Osteoblast (primary cell): ENCODE measurements around the gene ZER1. TPM values are rescaled to one million over a fixed set of nuclear protein-coding genes. Genes with fewer than 3 reads are reported as not detected.
A peak's percentile ranks its signal among the peaks of the same experiment; 100 is the strongest.

Source experiments
- DNase-seq: peaks from one replicate; pipeline ENCODE4 v3.0.0; 2011; ENCODE audit warnings: low spot score, mixed read lengths; ENCODE audit not compliant: insufficient read length; ENCODE audit errors: missing footprints
- H2AFZ ChIP-seq: 2 replicates; pipeline ENCODE4 v1.6.0; 2011; ENCODE audit warnings: mild to moderate bottlenecking, low read length
- H3K27ac ChIP-seq: 2 replicates; pipeline ENCODE4 v1.5.1; 2011; ENCODE audit warnings: mild to moderate bottlenecking, low read depth, low read length, moderate library complexity
- H3K27me3 ChIP-seq: 2 replicates; pipeline ENCODE4 v1.6.0; 2012; ENCODE audit warnings: mild to moderate bottlenecking, control low read depth, inconsistent platforms, low read length, moderate library complexity; ENCODE audit not compliant: insufficient read depth
- H3K36me3 ChIP-seq: 2 replicates; pipeline ENCODE4 v1.5.1; 2011; ENCODE audit warnings: mild to moderate bottlenecking, low read length, control low read depth, moderate library complexity; ENCODE audit not compliant: insufficient read depth
- H3K4me1 ChIP-seq: 2 replicates; pipeline ENCODE4 v1.5.1; 2011; ENCODE audit warnings: mild to moderate bottlenecking, low read length, control low read depth, moderate library complexity; ENCODE audit not compliant: insufficient read depth
- H3K4me2 ChIP-seq: 2 replicates; pipeline ENCODE4 v1.6.0; 2011; ENCODE audit warnings: mild to moderate bottlenecking, low read length; ENCODE audit not compliant: insufficient read depth
- H3K4me3 ChIP-seq: fragments of 200-600 bp; sonication (generic); 3 replicates; pipeline ENCODE4 v1.5.1; 2012; ENCODE audit warnings: mild to moderate bottlenecking, low read length, inconsistent platforms; ENCODE audit not compliant: insufficient read depth
- H3K79me2 ChIP-seq: 2 replicates; pipeline ENCODE4 v1.6.0; 2012; ENCODE audit warnings: mild to moderate bottlenecking, low read length, control low read depth, inconsistent platforms; ENCODE audit not compliant: insufficient read depth
- H3K9me3 ChIP-seq: 2 replicates; pipeline ENCODE4 v1.5.1; 2011; ENCODE audit warnings: low read depth, low read length, control low read depth
- H4K20me1 ChIP-seq: 2 replicates; pipeline ENCODE4 v1.6.0; 2012; ENCODE audit warnings: mild to moderate bottlenecking, low read length, control low read depth; ENCODE audit not compliant: insufficient read depth
- total RNA-seq: library from RNA; depleted of rRNA; stranded (reverse); fragments of >200 nt; gene quantifications from 2 replicates; pipeline ENCODE4 v1.2.3, GENCODE V29; 2012
- TF ChIP-seq, protein P1 (sequence below): IDR thresholded peaks from 2 replicates; pipeline ENCODE4 v1.5.1; 2011; ENCODE audit warnings: mild to moderate bottlenecking, low read depth, low read length, moderate library complexity; ENCODE audit errors: extremely low read depth

The ZER1 gene
- total RNA-seq, 1 donor: 26.4 TPM

GRCh38 chr9:128690684-128691034, 81.1 kb downstream of the ZER1 start:
- H3K4me1 ChIP-seq: peaks cover 13% of the 10 kb centered on the region
- H3K4me2 ChIP-seq: peak overlapping the region; percentile 100
- H2AFZ ChIP-seq: peak overlapping the region; percentile 29
- peaks cover 30% of the 10 kb centered on the region for H4K20me1 ChIP-seq
- peak overlapping the region; percentile 65 for H3K27ac ChIP-seq
- TF ChIP-seq, protein P1, sequence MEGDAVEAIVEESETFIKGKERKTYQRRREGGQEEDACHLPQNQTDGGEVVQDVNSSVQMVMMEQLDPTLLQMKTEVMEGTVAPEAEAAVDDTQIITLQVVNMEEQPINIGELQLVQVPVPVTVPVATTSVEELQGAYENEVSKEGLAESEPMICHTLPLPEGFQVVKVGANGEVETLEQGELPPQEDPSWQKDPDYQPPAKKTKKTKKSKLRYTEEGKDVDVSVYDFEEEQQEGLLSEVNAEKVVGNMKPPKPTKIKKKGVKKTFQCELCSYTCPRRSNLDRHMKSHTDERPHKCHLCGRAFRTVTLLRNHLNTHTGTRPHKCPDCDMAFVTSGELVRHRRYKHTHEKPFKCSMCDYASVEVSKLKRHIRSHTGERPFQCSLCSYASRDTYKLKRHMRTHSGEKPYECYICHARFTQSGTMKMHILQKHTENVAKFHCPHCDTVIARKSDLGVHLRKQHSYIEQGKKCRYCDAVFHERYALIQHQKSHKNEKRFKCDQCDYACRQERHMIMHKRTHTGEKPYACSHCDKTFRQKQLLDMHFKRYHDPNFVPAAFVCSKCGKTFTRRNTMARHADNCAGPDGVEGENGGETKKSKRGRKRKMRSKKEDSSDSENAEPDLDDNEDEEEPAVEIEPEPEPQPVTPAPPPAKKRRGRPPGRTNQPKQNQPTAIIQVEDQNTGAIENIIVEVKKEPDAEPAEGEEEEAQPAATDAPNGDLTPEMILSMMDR: no peak
- no peaks in the 10 kb centered on the region for H3K9me3 ChIP-seq
- H3K36me3 ChIP-seq: peaks cover 40% of the 10 kb centered on the region
- peaks cover 45% of the 10 kb centered on the region for H3K79me2 ChIP-seq
- DNase-seq: peak; percentile 77
- H3K27me3 ChIP-seq: no peaks in the 10 kb centered on the region
- peak overlapping the region; percentile 96 for H3K4me3 ChIP-seq

GRCh38 chr9:128689820-128690683, 81.7 kb downstream of the ZER1 start:
- Histone ChIP-seq H3K4me1 (peaks cover 13% of the 10 kb centered on the region), H3K79me2 (peaks cover 47% of the 10 kb centered on the region), H3K9me3 (no peaks in the 10 kb centered on the region), H4K20me1 (peaks cover 30% of the 10 kb centered on the region), H3K27ac (peak overlapping the region; percentile 65), H3K4me3 (peak overlapping the region; percentile 96), H2AFZ (peak overlapping the region; percentile 29), H3K4me2 (peak overlapping the region; percentile 100), H3K27me3 (no peaks in the 10 kb centered on the region), H3K36me3 (peaks cover 37% of the 10 kb centered on the region)
- TF ChIP-seq, protein P1: no peak
- DNase-seq: peak; percentile 98

- no peaks in the 10 kb centered on the region for H3K27me3 ChIP-seq
- H3K9me3 ChIP-seq: no peaks in the 10 kb centered on the region
- no peak overlapping the region for H3K4me2 ChIP-seq
- peaks cover 20% of the 10 kb centered on the region for H3K4me1 ChIP-seq
- peaks cover 50% of the 10 kb centered on the region for H3K79me2 ChIP-seq
- H4K20me1 ChIP-seq: peaks cover 30% of the 10 kb centered on the region
- H3K36me3 ChIP-seq: peaks cover 34% of the 10 kb centered on the region
- TF ChIP-seq, protein P1: no peak
- no peak for DNase-seq
- peak overlapping the region; percentile 77 for H3K4me3 ChIP-seq
- H3K27ac ChIP-seq: no peak overlapping the region
- no peak overlapping the region for H2AFZ ChIP-seq
Observed at GRCh38 chr9:128689293-128689774, 82.4 kb downstream of the ZER1 start.
